NCI-H748 (cell line): ENCODE measurements around the gene KRTAP5-11.
"Not testable (repeated sequence)": the region's sequence is repeated elsewhere in the genome, so short reads cannot be mapped to it uniquely, and the experiment has no call there.

ENCODE experiments used
- DNase-seq: peaks from one replicate; lab custom pipeline; 2025; ENCODE audit not compliant: unreplicated experiment; lab: John Stamatoyannopoulos, UW

The KRTAP5-11 gene

GRCh38 chr11:71558996-71559395 lies 23.7 kb downstream of the KRTAP5-11 start:
- no peak for DNase-seq

- no peak for DNase-seq
Observed at GRCh38 chr11:71557257-71557656, 25.4 kb downstream of the KRTAP5-11 start.

- no peak for DNase-seq
Observed at GRCh38 chr11:71556018-71556417, 26.7 kb downstream of the KRTAP5-11 start.

GRCh38 chr11:71555508-71555907 lies 27.2 kb downstream of the KRTAP5-11 start:
- no peak for DNase-seq

- no peak for DNase-seq
Observed at GRCh38 chr11:71554996-71555395, 27.7 kb downstream of the KRTAP5-11 start.

- no peak for DNase-seq
Observed at GRCh38 chr11:71551711-71552110, 31.0 kb downstream of the KRTAP5-11 start.

- DNase-seq = no peak
Observed at GRCh38 chr11:71548716-71549151, 33.9 kb downstream of the KRTAP5-11 start.

- DNase-seq = no peak
Observed at GRCh38 chr11:71548120-71548519, 34.6 kb downstream of the KRTAP5-11 start, which contains the start of gene KRTAP5-9. KRTAP5-9 (plus strand) TSS chr11:71548420; CDS start chr11:71548658, 238 bp downstream.

- no peak for DNase-seq
Observed at GRCh38 chr11:71545405-71545966, 37.2 kb downstream of the KRTAP5-11 start.

- DNase-seq = no peak
Observed at GRCh38 chr11:71544525-71545214, 38.0 kb downstream of the KRTAP5-11 start.

GRCh38 chr11:71543866-71544265 lies 38.8 kb downstream of the KRTAP5-11 start:
- DNase-seq = no peak

GRCh38 chr11:71542879-71543777 lies 39.5 kb downstream of the KRTAP5-11 start:
- no peak for DNase-seq

GRCh38 chr11:71542382-71542781 lies 40.3 kb downstream of the KRTAP5-11 start:
- no peak for DNase-seq

- not testable (repeated sequence) for DNase-seq
Observed at GRCh38 chr11:71540521-71541304, 42.0 kb downstream of the KRTAP5-11 start.

- DNase-seq = not testable (repeated sequence)
Observed at GRCh38 chr11:71539971-71540370, 42.7 kb downstream of the KRTAP5-11 start.

GRCh38 chr11:71539017-71539416 lies 43.7 kb downstream of the KRTAP5-11 start:
- no peak for DNase-seq

- no peak for DNase-seq
Observed at GRCh38 chr11:71538666-71538990, 44.0 kb downstream of the KRTAP5-11 start.

GRCh38 chr11:71537977-71538665 lies 44.6 kb downstream of the KRTAP5-11 start, which contains the start of gene KRTAP5-8:
KRTAP5-8 (plus strand) TSS chr11:71538025; CDS start chr11:71538056, 31 bp downstream.
- DNase-seq = not testable (repeated sequence)

- no peak for DNase-seq
Observed at GRCh38 chr11:71537537-71537936, 45.1 kb downstream of the KRTAP5-11 start.

GRCh38 chr11:71535825-71536224 lies 46.9 kb downstream of the KRTAP5-11 start:
- DNase-seq = no peak
